ENCODE data around the gene C2orf76. TPM values are rescaled to one million over a fixed set of nuclear protein-coding genes. Genes with fewer than 3 reads are reported as not detected.

The C2orf76 gene
- polyA plus RNA-seq, 1 donor from 2014 or later: 37.7 TPM

DNA sequence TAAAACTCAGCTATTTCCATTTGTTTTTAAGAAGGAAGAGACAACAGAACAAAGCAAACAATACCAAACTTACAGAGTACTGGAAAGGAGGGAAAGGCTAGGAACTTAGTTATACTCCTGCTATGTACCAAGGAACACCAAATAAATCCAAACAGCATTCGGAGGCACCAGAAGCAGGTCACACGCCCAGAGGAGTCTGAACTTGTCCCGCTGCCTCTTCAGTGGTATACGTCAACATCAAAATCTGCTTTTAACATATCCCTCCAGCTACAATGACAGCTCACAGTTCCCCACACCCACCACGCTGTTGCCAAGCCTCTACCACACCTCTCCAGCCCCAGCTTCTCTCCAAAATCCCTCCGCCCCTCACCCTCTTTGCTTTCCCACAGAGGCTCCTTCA is 17.3 kb downstream of the C2orf76 start:
- Histone ChIP-seq H3K9me3 (ENCODE audit: low read length) (no peaks in the 10 kb centered on the region), H2AFZ (ENCODE audit: low read depth, low read length) (no peak overlapping the region), H3F3A (ENCODE audit: insufficient read depth, low read length, poor library complexity, severe bottlenecking) (no peaks in the 10 kb centered on the region), H3K9me2 (ENCODE audit: insufficient read depth, low read length) (no peaks in the 10 kb centered on the region), H3K27ac (ENCODE audit: low read length) (no peak overlapping the region), H3K4me3 (ENCODE audit: low read length) (no peak overlapping the region), H3K36me3 (ENCODE audit: insufficient read depth, low read length) (no peaks in the 10 kb centered on the region), H3K9ac (ENCODE audit: low read length) (no peak overlapping the region), H3K27me3 (ENCODE audit: insufficient read depth, low read depth, low read length) (no peaks in the 10 kb centered on the region), H3K79me2 (replicated peaks; ENCODE audit: insufficient read depth, low read length) (no peaks in the 10 kb centered on the region), H4K20me1 (ENCODE audit: insufficient read depth) (no peaks in the 10 kb centered on the region), H3K4me2 (ENCODE audit: low read length) (no peak overlapping the region)
- no peak for TF ChIP-seq TAF1 (IDR thresholded peaks at IDR 0.05; ENCODE audit: low read depth)
- TF ChIP-seq RAD21 (conservative IDR thresholded peaks at IDR 0.05): no peak
- no peak for TF ChIP-seq EP300 (conservative IDR thresholded peaks at IDR 0.05; ENCODE audit: poor library complexity, severe bottlenecking)
- no peak for TF ChIP-seq MXI1 (conservative IDR thresholded peaks at IDR 0.05; ENCODE audit: poor library complexity, severe bottlenecking)
- no peak for TF ChIP-seq EZH2 (IDR thresholded peaks at IDR 0.05; ENCODE audit: borderline replicate concordance, insufficient read depth, low read length, poor library complexity, severe bottlenecking)
- TF ChIP-seq, protein P1, sequence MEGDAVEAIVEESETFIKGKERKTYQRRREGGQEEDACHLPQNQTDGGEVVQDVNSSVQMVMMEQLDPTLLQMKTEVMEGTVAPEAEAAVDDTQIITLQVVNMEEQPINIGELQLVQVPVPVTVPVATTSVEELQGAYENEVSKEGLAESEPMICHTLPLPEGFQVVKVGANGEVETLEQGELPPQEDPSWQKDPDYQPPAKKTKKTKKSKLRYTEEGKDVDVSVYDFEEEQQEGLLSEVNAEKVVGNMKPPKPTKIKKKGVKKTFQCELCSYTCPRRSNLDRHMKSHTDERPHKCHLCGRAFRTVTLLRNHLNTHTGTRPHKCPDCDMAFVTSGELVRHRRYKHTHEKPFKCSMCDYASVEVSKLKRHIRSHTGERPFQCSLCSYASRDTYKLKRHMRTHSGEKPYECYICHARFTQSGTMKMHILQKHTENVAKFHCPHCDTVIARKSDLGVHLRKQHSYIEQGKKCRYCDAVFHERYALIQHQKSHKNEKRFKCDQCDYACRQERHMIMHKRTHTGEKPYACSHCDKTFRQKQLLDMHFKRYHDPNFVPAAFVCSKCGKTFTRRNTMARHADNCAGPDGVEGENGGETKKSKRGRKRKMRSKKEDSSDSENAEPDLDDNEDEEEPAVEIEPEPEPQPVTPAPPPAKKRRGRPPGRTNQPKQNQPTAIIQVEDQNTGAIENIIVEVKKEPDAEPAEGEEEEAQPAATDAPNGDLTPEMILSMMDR (IDR thresholded peaks at IDR 0.05; ENCODE audit: poor library complexity, severe bottlenecking): no peak
- no peak for TF ChIP-seq SMC3 (conservative IDR thresholded peaks at IDR 0.05; ENCODE audit: poor library complexity)
- TF ChIP-seq, protein P2, sequence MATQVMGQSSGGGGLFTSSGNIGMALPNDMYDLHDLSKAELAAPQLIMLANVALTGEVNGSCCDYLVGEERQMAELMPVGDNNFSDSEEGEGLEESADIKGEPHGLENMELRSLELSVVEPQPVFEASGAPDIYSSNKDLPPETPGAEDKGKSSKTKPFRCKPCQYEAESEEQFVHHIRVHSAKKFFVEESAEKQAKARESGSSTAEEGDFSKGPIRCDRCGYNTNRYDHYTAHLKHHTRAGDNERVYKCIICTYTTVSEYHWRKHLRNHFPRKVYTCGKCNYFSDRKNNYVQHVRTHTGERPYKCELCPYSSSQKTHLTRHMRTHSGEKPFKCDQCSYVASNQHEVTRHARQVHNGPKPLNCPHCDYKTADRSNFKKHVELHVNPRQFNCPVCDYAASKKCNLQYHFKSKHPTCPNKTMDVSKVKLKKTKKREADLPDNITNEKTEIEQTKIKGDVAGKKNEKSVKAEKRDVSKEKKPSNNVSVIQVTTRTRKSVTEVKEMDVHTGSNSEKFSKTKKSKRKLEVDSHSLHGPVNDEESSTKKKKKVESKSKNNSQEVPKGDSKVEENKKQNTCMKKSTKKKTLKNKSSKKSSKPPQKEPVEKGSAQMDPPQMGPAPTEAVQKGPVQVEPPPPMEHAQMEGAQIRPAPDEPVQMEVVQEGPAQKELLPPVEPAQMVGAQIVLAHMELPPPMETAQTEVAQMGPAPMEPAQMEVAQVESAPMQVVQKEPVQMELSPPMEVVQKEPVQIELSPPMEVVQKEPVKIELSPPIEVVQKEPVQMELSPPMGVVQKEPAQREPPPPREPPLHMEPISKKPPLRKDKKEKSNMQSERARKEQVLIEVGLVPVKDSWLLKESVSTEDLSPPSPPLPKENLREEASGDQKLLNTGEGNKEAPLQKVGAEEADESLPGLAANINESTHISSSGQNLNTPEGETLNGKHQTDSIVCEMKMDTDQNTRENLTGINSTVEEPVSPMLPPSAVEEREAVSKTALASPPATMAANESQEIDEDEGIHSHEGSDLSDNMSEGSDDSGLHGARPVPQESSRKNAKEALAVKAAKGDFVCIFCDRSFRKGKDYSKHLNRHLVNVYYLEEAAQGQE (IDR thresholded peaks at IDR 0.05; ENCODE audit: borderline replicate concordance): no peak
- TF ChIP-seq POLR2AphosphoS5 (IDR thresholded peaks at IDR 0.05): no peak

DNA sequence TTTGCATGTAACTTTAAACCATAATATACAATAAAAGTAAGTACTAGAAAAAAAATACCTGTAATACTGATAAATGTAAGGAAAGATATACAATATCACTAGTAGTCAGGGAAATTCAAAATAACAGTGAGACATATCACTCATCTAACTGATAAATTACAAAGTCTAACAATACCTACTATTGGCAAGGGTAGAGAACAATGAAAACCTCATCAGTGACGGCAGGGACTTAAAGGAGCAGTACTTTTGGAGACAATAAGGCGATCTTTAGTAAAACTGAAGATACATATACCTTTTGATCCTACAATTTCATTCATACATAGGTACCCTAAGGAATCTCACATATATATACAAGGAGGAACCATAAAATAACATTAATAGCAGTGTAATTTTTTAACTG is 24.9 kb downstream of the C2orf76 start:
- Histone ChIP-seq H3K27ac (ENCODE audit: low read length) (no peak overlapping the region), H3K4me2 (ENCODE audit: low read length) (no peak overlapping the region), H3K4me3 (ENCODE audit: low read length) (no peak overlapping the region), H3K27me3 (ENCODE audit: insufficient read depth, low read depth, low read length) (no peaks in the 10 kb centered on the region), H3K9me3 (ENCODE audit: low read length) (no peaks in the 10 kb centered on the region), H4K20me1 (ENCODE audit: insufficient read depth) (no peaks in the 10 kb centered on the region), H3K79me2 (replicated peaks; ENCODE audit: insufficient read depth, low read length) (no peaks in the 10 kb centered on the region), H3K9me2 (ENCODE audit: insufficient read depth, low read length) (no peaks in the 10 kb centered on the region), H2AFZ (ENCODE audit: low read depth, low read length) (no peak overlapping the region), H3K36me3 (ENCODE audit: insufficient read depth, low read length) (no peaks in the 10 kb centered on the region), H3F3A (ENCODE audit: insufficient read depth, low read length, poor library complexity, severe bottlenecking) (no peaks in the 10 kb centered on the region), H3K9ac (ENCODE audit: low read length) (no peak overlapping the region)
- TF ChIP-seq, protein P2 (IDR thresholded peaks at IDR 0.05; ENCODE audit: borderline replicate concordance): no peak
- TF ChIP-seq RAD21 (conservative IDR thresholded peaks at IDR 0.05) (no peak), MXI1 (conservative IDR thresholded peaks at IDR 0.05; ENCODE audit: poor library complexity, severe bottlenecking) (no peak), EZH2 (IDR thresholded peaks at IDR 0.05; ENCODE audit: borderline replicate concordance, insufficient read depth, low read length, poor library complexity, severe bottlenecking) (no peak), EP300 (conservative IDR thresholded peaks at IDR 0.05; ENCODE audit: poor library complexity, severe bottlenecking) (no peak), POLR2AphosphoS5 (IDR thresholded peaks at IDR 0.05) (no peak), SMC3 (conservative IDR thresholded peaks at IDR 0.05; ENCODE audit: poor library complexity) (no peak), TAF1 (IDR thresholded peaks at IDR 0.05; ENCODE audit: low read depth) (no peak)
- TF ChIP-seq, protein P1 (IDR thresholded peaks at IDR 0.05; ENCODE audit: poor library complexity, severe bottlenecking): no peak
